Ovary (tissue), 9 donors: ENCODE measurements around the gene ERAL1. TPM values are rescaled to one million over a fixed set of nuclear protein-coding genes. Genes with fewer than 3 reads are reported as not detected.
A peak's percentile ranks its signal among the peaks of the same experiment; 100 is the strongest.
"Not testable (repeated sequence)": the region's sequence is repeated elsewhere in the genome, so short reads cannot be mapped to it uniquely, and the experiment has no call there.

Experiments
- DNase-seq, 5 donors: peaks; one replicate each; pipeline ENCODE4 v3.0.0-alpha.2; 2019 to 2020
- H3K27ac ChIP-seq, 2 donors: fragments of 200-600 bp; one replicate each; pipeline versions ENCODE4 v1.5.1 to v1.8.0; 2019 to 2022
- H3K27me3 ChIP-seq: fragments of 200-600 bp; one replicate; pipeline ENCODE4 v1.8.0; 2022
- H3K36me3 ChIP-seq: fragments of 200-600 bp; sonication (generic); one replicate; pipeline ENCODE4 v1.5.1; 2019
- H3K4me1 ChIP-seq: one replicate; pipeline ENCODE4 v1.8.1; 2013; ENCODE audit warnings: mild to moderate bottlenecking, moderate library complexity; ENCODE audit not compliant: insufficient read depth
- H3K4me3 ChIP-seq: fragments of 200-600 bp; sonication (generic); one replicate; pipeline ENCODE4 v1.5.1; 2017
- H3K9me3 ChIP-seq, 2 donors: fragments of 200-600 bp in 1 of 2; sonication (generic) in 1 of 2; one replicate each; pipeline versions ENCODE4 v1.5.1 to v1.8.1; 2013 to 2019; ENCODE audit warnings: mild to moderate bottlenecking in 1 of 2, moderate library complexity in 1 of 2
- EP300 ChIP-seq: sonication (generic); formaldehyde crosslinking; IDR thresholded peaks from one replicate; pipeline ENCODE4 v1.6.1; 2017; ENCODE audit warnings: antibody characterized with exemption
- POLR2A ChIP-seq: fragments of 450-650 bp; IDR thresholded peaks from one replicate; pipeline ENCODE4 v1.6.1; 2017; ENCODE audit warnings: antibody characterized with exemption, mild to moderate bottlenecking, moderate library complexity
- WGBS, 3 donors: extraction: QIAGEN DNeasy Blood & Tissue Kit in 1 of 3; methylation state at CpG; one replicate each; pipeline versions ENCODE4 v1.1.5 to v1.1.7; 2013 to 2017; 5-methylcytosine and 5-hydroxymethylcytosine counted together
- intact Hi-C, 4 donors: fragments of 100-400 bp; cut with DNase I; formaldehyde crosslinking; loops; one replicate each; pipeline versions ENCODE4 v1.11.0 to v1.15.1; 2022 to 2023
- polyA plus RNA-seq, 2 donors: library from polyadenylated mRNA; stranded (reverse); fragments of 200-250 nt in 1 of 2; fragments of 350-450 nt in 1 of 2; fragmentation: Illumina TruSeq in 1 of 2; extraction: RNeasy Lipid Tissue Mini Kit (QIAGEN cat#74804) in 1 of 2; gene quantifications; one replicate each; pipeline ENCODE4 v1.2.3, GENCODE V29; 2013 to 2014
- total RNA-seq, 7 donors: library from RNA; depleted of rRNA in 2 of 7; stranded (reverse); fragments of >200 nt in 2 of 7; fragmentation: NEBNext Ultra II Directional in 3 of 7; extraction: Animal tissue kit (Norgen Biotek cat#: 25700) in 3 of 7; gene quantifications; one replicate each; pipeline versions ENCODE4 v1.1.0 to v1.2.4, GENCODE V29; 2016 to 2023
- TF ChIP-seq, protein P1 (sequence below), 3 donors: fragments of 450-650 bp in 2 of 3; fragments of 200-600 bp in 1 of 3; IDR thresholded peaks; one replicate each; pipeline versions ENCODE4 v1.5.1 to v1.8.0; 2016 to 2022; ENCODE audit warnings: antibody characterized with exemption in 3 of 3, mild to moderate bottlenecking in 1 of 3
- donor health status: DM: no; HTN: no; CAD: no; lungs with moderate emphysema.
- donor health status: DM: no; HTN: no; CAD: no.
- donor health status: Bipolar disorder and iron deficiency.
- donor health status: DM: yes; HTN: yes; CAD: no.
- donor health status: DM: no; HTN: no; CAD: no.
- donor health status: DM: yes; HTN: yes; CAD: no.

ERAL1 gene
- total and polyA plus RNA-seq, 9 donors, result 18.8 to 61.9 (median 28.9) TPM

DNA sequence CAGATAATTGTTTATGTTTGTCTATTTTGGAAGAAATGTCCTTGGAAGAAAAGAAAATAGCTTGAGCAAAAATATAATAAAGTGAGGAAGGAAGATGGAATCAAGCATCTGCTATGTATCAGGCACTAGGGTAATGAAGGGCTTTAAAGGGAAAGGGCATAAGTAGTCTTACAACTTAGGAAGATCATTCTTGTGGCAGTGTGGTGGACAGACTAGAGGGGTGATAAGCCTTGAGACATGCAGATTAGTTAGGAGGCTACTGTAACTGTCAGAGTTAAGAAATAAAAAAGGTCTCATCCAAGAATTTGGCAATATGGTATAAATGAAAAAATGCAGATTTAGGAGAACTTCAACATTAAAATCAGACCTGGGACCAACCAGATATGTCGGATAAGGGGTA is 27.1 kb upstream of the ERAL1 start:
- Histone ChIP-seq H3K27me3 (no peaks in the 10 kb centered on the region), H3K27ac (no peak overlapping the region), H3K36me3 (no peaks in the 10 kb centered on the region), H3K4me3 (no peak overlapping the region), H3K4me1 (no peaks in the 10 kb centered on the region), H3K9me3 (no peaks in the 10 kb centered on the region)
- WGBS, 3 donors, result 78 to 93% (median 86%) methylated on average over 1 of the region's 1 CpG
- no peak for DNase-seq
- intact Hi-C loops, result no loop called here
- no peak for TF ChIP-seq EP300
- TF ChIP-seq POLR2A, result no peak
- TF ChIP-seq, protein P1, sequence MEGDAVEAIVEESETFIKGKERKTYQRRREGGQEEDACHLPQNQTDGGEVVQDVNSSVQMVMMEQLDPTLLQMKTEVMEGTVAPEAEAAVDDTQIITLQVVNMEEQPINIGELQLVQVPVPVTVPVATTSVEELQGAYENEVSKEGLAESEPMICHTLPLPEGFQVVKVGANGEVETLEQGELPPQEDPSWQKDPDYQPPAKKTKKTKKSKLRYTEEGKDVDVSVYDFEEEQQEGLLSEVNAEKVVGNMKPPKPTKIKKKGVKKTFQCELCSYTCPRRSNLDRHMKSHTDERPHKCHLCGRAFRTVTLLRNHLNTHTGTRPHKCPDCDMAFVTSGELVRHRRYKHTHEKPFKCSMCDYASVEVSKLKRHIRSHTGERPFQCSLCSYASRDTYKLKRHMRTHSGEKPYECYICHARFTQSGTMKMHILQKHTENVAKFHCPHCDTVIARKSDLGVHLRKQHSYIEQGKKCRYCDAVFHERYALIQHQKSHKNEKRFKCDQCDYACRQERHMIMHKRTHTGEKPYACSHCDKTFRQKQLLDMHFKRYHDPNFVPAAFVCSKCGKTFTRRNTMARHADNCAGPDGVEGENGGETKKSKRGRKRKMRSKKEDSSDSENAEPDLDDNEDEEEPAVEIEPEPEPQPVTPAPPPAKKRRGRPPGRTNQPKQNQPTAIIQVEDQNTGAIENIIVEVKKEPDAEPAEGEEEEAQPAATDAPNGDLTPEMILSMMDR (IDR thresholded peaks at IDR 0.05), result no peak

DNA sequence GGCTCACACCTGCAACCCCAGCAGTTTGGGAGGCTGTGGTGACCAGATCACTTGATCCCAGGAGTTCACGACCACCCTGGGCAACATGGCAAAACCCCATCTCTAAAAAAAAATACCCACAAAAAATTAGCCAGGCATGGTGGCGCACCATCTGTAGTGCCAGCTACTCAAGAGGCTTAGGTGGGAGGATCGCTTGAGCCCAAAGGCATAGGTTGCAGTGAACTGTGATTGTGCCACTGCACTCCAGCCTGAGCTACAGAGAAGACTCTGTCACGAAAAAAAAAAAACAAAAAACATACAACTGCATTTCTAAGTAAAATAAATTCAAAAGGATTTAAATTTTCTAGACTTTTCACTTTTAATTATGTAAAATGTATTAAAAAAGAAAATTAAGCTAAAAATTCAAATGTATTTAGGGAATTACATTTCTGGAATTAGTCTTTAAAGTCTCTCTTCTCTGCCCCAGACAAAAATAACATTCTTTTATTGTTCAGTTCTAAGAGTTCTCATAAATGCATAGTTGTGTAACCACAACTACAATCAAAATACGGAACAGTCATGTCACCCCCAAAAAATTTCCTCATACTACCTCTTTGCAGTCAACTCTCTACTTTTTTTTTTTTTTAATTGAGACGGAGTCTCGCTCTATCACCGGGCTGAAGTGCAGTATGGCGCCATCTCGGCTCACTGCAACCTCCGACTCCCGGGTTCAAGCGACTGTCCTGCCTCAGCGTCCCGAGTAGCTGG is 26.3 kb upstream of the ERAL1 start:
- 86 to 89% (median 89%) methylated on average over 15 of the region's 15 CpGs for WGBS, 3 donors
- no peak overlapping the region for H3K27ac ChIP-seq
- H3K27me3 ChIP-seq, result no peaks in the 10 kb centered on the region
- peak in 1 of 5 donors; percentile 7 for DNase-seq
- TF ChIP-seq, protein P1 (IDR thresholded peaks at IDR 0.05), result no peak
- TF ChIP-seq EP300 (no peak), POLR2A (no peak)
- intact Hi-C loops, result no loop called here
- no peaks in the 10 kb centered on the region for H3K9me3 ChIP-seq
- H3K4me1 ChIP-seq, result no peaks in the 10 kb centered on the region
- H3K4me3 ChIP-seq, result no peak overlapping the region
- no peaks in the 10 kb centered on the region for H3K36me3 ChIP-seq

DNA sequence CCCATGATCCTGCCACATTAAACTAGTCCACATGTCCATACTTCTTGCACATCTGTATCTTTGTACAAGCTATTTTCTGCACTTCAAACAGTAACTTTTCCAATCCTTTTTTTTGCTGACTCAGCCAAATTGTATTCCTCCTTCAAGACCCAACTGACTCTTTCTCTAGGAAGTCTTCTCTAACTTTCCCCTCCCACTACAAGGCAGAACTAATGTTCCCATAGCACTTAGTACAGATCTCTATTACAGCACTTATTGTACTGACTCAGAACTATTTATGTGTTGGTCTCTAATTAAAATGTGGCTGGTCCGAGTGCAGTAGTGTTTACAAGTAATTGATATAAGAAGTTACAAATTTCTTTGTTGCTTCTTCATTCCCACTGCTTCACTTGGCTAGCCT is 20.4 kb upstream of the ERAL1 start:
- H3K27ac ChIP-seq, result no peak overlapping the region
- H3K27me3 ChIP-seq, result no peaks in the 10 kb centered on the region
- intact Hi-C loops, result no loop called here
- TF ChIP-seq EP300 (no peak), POLR2A (no peak)
- TF ChIP-seq, protein P1 (IDR thresholded peaks at IDR 0.05), result no peak
- no peaks in the 10 kb centered on the region for H3K4me1 ChIP-seq
- H3K36me3 ChIP-seq, result no peaks in the 10 kb centered on the region
- 94 to 100% (median 100%) methylated on average over 1 of the region's 1 CpG for WGBS, 3 donors
- H3K9me3 ChIP-seq, result no peaks in the 10 kb centered on the region
- no peak for DNase-seq
- H3K4me3 ChIP-seq, result no peak overlapping the region

DNA sequence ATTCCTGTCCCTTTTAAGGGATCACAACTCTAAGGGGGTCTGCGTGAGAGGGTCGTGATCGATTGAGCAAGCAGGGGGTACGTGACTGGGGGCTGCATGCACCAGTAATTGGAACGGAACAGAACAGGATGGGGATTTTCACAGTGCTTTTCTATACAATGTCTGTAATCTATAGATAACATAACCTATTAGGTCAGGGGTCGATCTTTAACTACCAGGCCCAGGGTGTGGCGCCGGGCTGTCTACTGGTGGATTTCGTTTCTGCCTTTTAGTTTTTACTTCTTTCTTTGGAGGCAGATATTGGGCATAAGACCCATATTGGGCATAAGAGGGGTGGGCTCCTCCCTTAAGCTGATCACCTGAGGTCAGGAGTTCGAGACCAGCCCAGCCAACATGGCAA is 18.3 kb upstream of the ERAL1 start:
- 94 to 98% (median 97%) methylated on average over 10 of the region's 10 CpGs for WGBS, 3 donors
- DNase-seq, intact Hi-C loops, H3K27ac ChIP-seq, H3K27me3 ChIP-seq, H3K9me3 ChIP-seq, H3K36me3 ChIP-seq, H3K4me1 ChIP-seq, H3K4me3 ChIP-seq: not testable (repeated sequence)

DNA sequence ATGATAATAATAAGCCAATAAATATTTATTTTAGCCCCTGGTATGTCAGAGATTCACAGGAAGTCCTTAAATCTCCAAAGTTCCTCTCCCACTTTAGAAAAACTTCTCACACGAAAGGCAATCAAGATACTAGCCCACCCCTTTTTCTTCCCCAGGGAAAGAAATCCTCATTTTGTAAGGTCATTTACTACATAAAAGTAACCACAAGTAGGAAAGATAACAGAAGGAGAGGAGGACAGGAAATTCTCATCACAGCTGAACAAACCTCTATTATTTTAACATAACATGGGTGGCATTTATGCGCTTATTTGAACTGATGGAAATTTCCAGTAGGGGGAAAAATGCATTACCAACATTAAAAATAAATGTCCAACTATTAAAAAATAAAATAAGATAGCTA is 15.6 kb upstream of the ERAL1 start:
- TF ChIP-seq POLR2A (no peak), EP300 (no peak)
- TF ChIP-seq, protein P1 (IDR thresholded peaks at IDR 0.05), result no peak
- no peak for DNase-seq
- Histone ChIP-seq H3K36me3 (no peaks in the 10 kb centered on the region), H3K4me1 (peaks cover 2% of the 10 kb centered on the region), H3K27me3 (no peaks in the 10 kb centered on the region), H3K9me3 (no peaks in the 10 kb centered on the region), H3K4me3 (no peak overlapping the region), H3K27ac (no peak overlapping the region)
- intact Hi-C loops, result no loop called here
- WGBS, 3 donors, result 56 to 80% (median 75%) methylated on average over 2 of the region's 2 CpGs
